NCI-H524 treated with DMSO at 0.1 percent for 48 hours (cell line): ENCODE results near the gene ST3GAL2.
"Not testable (repeated sequence)": the region's sequence is repeated elsewhere in the genome, so short reads cannot be mapped to it uniquely, and the experiment has no call there.

Experiments used
- DNase-seq: peaks from one replicate; lab custom pipeline; 2025; lab: John Stamatoyannopoulos, UW

Gene ST3GAL2

DNA sequence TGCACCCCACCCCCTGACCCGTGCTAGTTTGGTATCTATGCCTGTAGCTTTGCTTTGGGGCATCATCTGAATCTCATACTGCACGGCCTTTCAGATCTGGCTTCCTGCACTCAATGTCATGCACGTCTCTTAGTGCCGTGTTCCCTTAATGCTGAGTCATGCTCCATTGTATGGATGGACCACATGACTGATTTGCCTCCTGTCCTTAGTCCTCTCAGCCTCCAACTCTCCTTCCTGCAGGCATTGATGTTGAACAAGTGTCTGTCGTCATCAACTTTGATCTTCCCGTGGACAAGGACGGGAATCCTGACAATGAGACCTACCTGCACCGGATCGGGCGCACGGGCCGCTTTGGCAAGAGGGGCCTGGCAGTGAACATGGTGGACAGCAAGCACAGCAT, 106.2 kb downstream of the ST3GAL2 start:
- DNase-seq: not testable (repeated sequence)

DNA sequence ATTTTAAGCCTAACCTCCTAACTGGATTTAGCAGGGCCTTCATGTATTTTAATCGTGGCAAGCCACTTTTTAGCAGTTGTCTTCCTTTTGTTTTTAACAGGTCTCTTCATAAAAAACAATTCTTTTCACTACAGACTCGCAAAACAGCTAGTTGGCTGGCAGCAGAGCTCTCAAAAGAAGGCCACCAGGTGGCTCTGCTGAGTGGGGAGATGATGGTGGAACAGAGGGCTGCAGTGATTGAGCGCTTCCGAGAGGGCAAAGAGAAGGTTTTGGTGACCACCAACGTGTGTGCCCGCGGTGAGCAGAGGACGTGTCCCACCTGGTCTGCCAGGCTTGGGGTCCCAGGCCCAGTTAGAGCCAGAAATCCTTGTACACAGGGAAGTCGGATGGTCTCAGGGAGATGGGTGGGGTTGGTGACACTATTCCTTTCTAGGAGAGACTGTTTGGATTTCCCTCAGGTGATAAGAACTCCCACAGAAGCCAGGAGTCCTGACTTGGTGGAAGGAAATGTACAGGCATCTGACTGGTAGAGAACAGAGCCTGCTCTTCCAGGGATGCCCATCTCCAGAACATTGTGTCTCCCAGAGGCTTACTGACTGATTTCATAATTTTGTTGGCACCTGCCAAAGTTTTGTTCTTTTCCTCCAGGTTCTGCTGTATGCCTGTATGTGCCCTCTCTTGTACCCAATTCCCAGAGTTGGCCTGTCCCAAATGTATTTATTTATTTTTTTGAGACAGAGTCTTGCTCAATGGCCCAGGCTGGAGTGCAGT, 107.1 kb downstream of the ST3GAL2 start:
- no peak for DNase-seq

DNA sequence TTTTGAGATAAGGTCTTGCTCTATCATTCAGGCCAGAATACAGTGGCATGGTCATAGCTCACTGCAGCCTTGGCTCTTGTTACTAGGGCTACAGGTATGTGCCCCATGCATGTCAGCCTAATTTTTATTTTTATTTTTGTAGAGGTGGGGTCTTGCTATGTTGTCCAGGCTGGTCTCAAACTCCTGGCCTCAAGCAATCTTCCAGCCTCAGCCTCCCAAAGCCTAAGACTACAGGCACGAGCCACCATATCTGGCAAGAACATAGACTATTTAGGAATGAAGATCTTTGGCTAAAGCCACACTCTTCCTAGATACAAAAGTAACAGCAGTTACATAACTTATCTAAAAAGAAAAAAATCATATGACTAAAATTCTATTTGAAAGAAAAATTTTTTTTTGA, 107.8 kb downstream of the ST3GAL2 start:
- DNase-seq: no peak
